GM21786 (cell line): ENCODE measurements around the gene SDR42E1.

ENCODE experiments used
- ATAC-seq: cut with Tn5 transposase; IDR thresholded peaks from one replicate; pipeline ENCODE4 v1.9.1; 2021; ENCODE audit not compliant: unreplicated experiment

The SDR42E1 gene

GRCh38 chr16:81940781-81941560, 70.3 kb downstream of the SDR42E1 start:
- ATAC-seq, result no peak

- no peak for ATAC-seq
These were observed 71.9 kb downstream of the SDR42E1 start for GRCh38 chr16:81939164-81940056.
